Occipital lobe (tissue), 2 donors: Measurements from ENCODE around the gene FGF5. TPM values are rescaled to one million over a fixed set of nuclear protein-coding genes. Genes with fewer than 3 reads are reported as not detected.
"Not testable (repeated sequence)": the region's sequence is repeated elsewhere in the genome, so short reads cannot be mapped to it uniquely, and the experiment has no call there.

Source experiments
- DNase-seq: peaks from one replicate; lab custom pipeline; 2025; lab: John Stamatoyannopoulos, UW
- total RNA-seq: library from RNA; depleted of rRNA; stranded (reverse); fragments of >200 nt; gene quantifications from one replicate; pipeline ENCODE4 v1.2.3, GENCODE V29; 2014

The FGF5 gene
- total RNA-seq, 1 donor from 2014 or later = 1.6 TPM

GRCh38 chr4:80294206-80294605 lies 27.7 kb downstream of the FGF5 start:
- no peak for DNase-seq

- no peak for DNase-seq
Observed at GRCh38 chr4:80295336-80295735, 28.9 kb downstream of the FGF5 start.

- DNase-seq = no peak
Observed at GRCh38 chr4:80295826-80296225, 29.4 kb downstream of the FGF5 start.

GRCh38 chr4:80301884-80302283 lies 35.4 kb downstream of the FGF5 start:
- no peak for DNase-seq

GRCh38 chr4:80302616-80303223 lies 36.3 kb downstream of the FGF5 start:
- DNase-seq = no peak

- DNase-seq = no peak
Observed at GRCh38 chr4:80305466-80305865, 39.0 kb downstream of the FGF5 start.

GRCh38 chr4:80306260-80306659 lies 39.8 kb downstream of the FGF5 start:
- no peak for DNase-seq

- no peak for DNase-seq
Observed at GRCh38 chr4:80307183-80307735, 40.8 kb downstream of the FGF5 start.

GRCh38 chr4:80307774-80308465 lies 41.5 kb downstream of the FGF5 start:
- DNase-seq = no peak

GRCh38 chr4:80308466-80308822 lies 42.0 kb downstream of the FGF5 start:
- DNase-seq = no peak

GRCh38 chr4:80309294-80310004 lies 43.0 kb downstream of the FGF5 start:
- DNase-seq = no peak

GRCh38 chr4:80311130-80311529 lies 44.7 kb downstream of the FGF5 start:
- no peak for DNase-seq

- DNase-seq = no peak
Observed at GRCh38 chr4:80312124-80312523, 45.7 kb downstream of the FGF5 start.

GRCh38 chr4:80313627-80314026 lies 47.2 kb downstream of the FGF5 start:
- no peak for DNase-seq

GRCh38 chr4:80315848-80316247 lies 49.4 kb downstream of the FGF5 start:
- not testable (repeated sequence) for DNase-seq

GRCh38 chr4:80321341-80321740 lies 54.9 kb downstream of the FGF5 start:
- no peak for DNase-seq

- no peak for DNase-seq
Observed at GRCh38 chr4:80321776-80322175, 55.3 kb downstream of the FGF5 start.

GRCh38 chr4:80322716-80323115 lies 56.3 kb downstream of the FGF5 start:
- DNase-seq = no peak

GRCh38 chr4:80324171-80324570 lies 57.7 kb downstream of the FGF5 start:
- DNase-seq = no peak

GRCh38 chr4:80331693-80332092 lies 65.2 kb downstream of the FGF5 start:
- DNase-seq = no peak

- no peak for DNase-seq
Observed at GRCh38 chr4:80333121-80333520, 66.7 kb downstream of the FGF5 start.

- DNase-seq = no peak
Observed at GRCh38 chr4:80334568-80334967, 68.1 kb downstream of the FGF5 start.

- no peak for DNase-seq
Observed at GRCh38 chr4:80335226-80335553, 68.7 kb downstream of the FGF5 start.
